HG02588 (cell line): ENCODE results near the gene SLC26A6.

Experiments used
- ATAC-seq: cut with Tn5 transposase; IDR thresholded peaks from one replicate; pipeline ENCODE4 v1.9.1; 2021; ENCODE audit warnings: mild to moderate bottlenecking, moderate library complexity; ENCODE audit not compliant: unreplicated experiment

SLC26A6 gene

DNA sequence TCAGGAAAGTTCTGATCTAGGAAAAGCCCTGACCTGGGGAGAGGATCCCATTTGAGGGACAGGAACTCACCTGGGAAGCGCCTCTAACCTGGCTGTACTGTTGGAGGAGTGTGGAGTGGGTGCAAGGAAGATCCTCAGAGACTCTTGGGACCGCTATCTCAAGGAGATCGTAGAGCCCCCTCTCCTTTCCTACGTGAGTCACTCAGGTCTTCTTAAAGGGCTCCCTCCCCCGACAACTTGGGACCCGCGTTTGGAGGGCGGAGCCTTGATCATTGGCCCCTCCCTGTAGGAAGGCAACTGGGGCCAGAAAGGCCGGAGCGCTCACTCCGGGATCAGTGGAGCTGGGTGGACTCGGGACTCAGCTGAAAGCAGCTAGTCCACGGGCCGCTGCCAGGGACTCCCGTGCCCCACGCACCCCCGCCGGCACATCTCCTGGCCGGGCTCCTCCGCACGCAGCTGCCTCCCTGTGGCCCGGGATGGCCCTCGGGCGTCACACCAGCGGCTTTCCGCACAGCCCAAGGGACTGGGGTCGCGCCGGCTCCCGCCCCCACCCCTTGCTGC, 520 bp downstream of the SLC26A6 start:
- peak; percentile 20 for ATAC-seq

GRCh38 chr3:48633743-48634142, 1.5 kb downstream of the SLC26A6 start:
- ATAC-seq = no peak

DNA sequence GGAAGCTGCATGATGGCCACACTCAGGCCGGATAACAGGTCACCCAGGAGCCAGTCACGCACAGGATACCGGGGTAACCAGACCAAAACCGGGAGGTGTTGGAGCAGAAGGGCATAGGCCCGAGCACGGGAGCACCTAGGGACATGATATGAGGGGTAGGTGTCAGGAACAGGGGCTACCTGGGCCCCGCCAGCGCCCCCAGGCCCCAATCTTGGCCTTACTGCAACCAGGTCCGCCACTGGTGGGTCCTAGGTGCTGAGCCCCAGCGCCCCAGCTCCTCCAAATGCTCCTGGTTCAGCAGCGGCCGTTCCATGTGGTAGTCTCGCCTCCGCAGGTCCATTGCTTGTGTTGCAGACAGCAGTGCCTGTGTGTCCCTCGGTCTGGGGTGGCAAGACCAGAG, 2.0 kb downstream of the SLC26A6 start:
- ATAC-seq = no peak

DNA sequence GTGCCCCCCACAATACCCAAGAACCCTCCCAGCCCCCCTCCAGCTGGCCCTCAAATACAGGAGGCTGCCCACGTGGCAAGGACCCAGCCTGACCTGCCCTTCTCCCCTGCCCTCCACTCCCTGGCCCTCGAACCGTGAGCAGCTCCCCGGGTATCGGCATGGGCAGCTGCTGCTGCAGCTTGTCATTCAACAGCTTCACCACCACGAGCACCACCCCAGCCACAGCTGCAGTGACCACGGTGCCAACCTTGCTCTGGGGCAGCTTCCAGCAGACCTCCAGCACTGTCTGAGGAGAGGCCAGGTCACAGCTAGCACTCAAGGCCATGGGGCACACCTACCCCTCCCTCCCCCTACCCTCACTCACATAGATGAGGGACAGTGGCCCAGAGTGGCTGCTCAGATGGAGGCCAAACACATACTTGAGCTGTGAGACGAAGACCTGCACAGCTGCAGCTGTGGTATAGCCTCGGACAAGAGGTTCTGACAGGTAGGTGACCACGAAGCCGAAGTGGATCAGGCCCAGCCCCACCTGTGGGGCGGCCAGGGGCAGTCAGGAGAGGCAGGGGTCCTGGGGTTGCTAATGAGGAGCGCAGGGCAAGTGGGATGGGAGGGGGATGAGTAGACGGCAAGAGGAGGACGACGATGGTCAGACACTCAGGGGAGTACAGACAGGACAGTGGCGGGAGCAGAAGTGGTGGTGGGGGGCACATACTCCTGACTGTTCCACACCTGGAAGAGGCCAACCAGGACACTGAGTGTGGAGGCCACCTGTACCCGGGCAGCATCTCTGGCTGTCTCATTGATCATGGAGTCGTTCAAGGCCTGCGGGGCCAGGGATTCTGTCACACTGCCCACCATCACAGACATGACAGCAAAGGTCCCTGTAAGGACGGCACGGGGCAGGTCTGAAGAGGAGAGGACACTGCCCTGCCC, 3.5 kb downstream of the SLC26A6 start:
- ATAC-seq = no peak

GRCh38 chr3:48630833-48631232, 4.4 kb downstream of the SLC26A6 start:
- ATAC-seq = no peak

- ATAC-seq = no peak
Observed at GRCh38 chr3:48630407-48630806, 4.9 kb downstream of the SLC26A6 start.

DNA sequence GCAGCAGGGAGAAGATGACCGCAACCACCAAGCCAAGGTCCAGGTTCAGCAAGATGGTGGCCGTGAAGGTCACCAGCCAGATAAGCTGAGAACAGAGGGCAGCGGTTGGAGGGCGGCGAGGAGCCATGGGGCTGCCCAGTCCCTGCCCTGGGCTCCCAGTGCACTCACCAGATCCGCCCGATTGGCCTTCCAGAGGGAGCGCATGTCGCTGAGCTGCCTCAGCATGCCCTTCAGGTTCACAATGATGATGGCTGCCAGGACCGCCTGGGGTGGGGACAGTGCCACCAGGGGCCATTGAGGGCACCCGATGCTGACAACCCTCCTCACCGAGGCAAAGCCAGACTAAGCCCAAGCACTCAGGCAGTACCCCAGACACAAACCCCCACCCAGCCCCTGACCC, 5.4 kb downstream of the SLC26A6 start:
- no peak for ATAC-seq

DNA sequence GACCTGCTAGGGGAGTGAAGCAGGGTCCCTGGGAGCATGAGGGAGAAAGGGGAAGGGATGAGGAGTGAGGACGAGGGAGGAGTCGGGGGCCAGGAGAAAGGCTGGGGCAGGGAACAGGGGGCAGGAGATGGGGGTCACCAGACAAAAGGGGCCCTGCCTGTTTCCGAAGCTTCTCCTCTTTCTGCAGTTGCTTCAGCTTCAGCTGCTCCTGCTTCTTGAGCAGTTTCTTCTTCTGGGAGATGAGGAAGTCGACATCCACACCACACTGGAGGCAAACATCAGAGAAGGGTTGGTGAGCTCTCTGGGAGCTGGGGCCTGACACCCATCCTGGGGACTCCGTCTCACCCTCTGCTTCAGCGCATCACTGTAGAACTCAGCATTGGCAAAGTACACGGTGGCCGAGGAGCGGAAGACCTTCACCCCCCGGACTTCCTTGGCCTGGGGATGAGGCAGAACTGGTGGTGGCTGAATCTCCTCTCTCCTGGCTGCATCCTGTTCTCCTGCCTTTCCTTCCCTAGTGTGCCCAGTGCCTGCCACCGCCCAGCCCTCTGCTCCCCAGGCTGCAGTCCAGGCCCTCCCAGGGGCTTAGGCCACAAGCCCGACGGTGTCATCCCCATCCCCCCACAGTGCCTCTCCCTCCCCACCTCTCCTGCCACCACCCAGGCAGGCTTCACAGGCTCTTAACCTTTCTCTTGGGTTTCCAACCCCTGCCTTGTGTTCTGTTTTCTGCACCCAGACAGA, 6.8 kb downstream of the SLC26A6 start:
- no peak for ATAC-seq

DNA sequence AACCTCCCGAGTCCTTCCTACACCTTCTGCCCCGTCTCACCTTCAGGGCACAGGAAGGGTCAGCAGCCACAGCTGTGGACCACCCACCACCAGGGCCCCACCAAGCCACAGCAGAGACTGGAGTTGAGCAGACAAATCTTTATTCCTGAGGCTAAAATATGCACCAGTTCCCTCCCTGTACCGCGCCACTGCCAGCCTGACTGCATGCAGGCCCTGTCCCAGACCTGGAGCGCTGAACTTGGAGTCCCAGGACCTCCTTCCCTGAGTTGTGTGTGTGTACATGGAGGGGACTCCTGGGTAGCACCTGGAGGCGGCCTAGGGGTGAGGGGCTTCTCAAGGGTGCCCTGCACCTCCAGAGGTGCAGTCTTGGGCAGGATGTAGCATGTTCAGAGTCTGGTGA, 9.7 kb downstream of the SLC26A6 start:
- no peak for ATAC-seq

DNA sequence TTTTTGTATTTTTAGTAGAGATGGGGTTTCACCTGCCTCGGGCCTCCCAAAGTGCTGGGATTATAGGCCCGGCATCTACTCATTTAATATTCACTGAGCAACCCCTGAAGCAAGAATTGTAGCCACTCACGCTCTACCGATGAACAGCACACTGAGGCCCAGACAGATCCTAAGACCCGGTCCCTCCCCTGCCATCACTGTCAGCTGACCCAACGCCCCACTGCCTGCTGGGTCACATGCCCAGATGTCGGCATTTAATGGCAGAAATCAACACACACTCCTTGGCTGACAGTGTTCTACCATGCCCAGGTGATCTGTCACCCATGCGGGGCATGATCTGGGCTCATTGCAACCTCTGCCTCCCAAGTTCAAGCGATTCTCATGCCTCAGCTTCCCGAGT, 10.5 kb downstream of the SLC26A6 start:
- no peak for ATAC-seq

- ATAC-seq = no peak
Observed at GRCh38 chr3:48623851-48624547, 11.3 kb downstream of the SLC26A6 start.

GRCh38 chr3:48621461-48621869, 13.8 kb downstream of the SLC26A6 start, which contains the start of gene TMEM89:
TMEM89 (minus strand) TSS chr3:48621769; CDS start chr3:48621756, 13 bp downstream.
- no peak for ATAC-seq

DNA sequence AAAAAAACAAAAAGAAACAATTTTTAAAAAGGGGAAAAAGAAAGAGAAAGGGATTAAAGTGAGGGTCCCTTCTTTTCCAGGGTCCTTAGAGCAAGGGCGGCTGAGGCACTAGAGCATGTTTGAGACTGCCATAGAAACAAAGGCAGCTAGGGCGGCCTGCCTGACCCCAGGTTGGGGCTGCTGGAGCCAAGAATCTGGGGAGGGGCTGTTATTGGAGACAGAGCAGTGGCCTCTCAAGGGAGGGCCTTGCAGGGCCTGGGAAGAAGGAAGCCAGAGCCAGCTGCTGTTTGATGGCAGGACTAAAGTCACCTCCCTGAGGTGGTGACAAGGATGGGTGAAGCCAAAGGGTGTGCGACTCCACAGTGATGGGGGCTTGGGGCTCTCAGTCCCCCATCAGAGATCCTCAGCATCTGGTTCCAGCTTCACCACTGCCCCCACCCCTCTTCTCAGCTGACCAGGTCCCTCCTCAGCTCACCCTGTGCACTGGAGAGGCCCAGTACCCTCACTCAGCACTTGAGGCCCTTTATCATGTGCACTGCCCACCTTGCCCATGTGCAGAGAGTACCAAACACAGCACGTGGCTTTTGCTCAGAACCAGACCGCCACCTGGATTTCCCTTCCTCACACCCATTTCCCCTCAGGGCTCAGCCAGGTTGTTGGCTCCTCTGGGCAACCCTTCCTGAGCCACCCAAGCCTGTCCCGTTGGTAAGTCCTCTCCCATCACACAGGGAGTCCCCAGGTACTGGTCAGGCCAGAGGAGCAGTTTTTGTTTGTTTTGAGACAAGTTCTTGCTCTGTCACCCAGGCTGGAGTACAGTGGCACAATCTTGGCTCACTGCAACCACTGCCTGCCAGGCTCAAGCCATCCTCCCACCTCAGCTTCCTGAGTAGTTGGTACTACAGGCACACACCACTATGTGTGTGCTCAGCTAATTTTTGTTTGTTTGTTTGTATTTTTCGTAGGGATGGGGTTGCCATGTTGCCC, 15.4 kb downstream of the SLC26A6 start:
- no peak for ATAC-seq

- no peak for ATAC-seq
Observed at GRCh38 chr3:48617559-48617958, 17.7 kb downstream of the SLC26A6 start.

DNA sequence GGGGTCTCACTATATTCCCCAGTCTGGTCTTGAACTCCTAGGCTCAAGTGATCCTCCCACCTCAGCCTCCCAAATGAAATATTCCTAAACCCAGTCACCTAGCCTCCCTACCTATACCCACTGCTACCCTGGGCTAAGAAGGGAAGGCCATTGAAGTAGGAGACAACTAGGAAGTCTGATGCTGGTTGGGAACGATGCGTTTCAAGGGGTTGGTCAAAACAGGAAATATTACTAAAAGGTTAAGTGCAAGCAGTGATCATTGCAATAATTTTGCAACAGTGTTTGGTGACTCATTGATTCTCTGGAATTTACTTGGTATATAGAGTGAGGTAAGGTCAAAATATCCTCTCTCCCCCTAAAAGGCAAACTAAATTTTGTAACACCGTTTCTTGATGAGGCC, 21.2 kb downstream of the SLC26A6 start:
- ATAC-seq = no peak

DNA sequence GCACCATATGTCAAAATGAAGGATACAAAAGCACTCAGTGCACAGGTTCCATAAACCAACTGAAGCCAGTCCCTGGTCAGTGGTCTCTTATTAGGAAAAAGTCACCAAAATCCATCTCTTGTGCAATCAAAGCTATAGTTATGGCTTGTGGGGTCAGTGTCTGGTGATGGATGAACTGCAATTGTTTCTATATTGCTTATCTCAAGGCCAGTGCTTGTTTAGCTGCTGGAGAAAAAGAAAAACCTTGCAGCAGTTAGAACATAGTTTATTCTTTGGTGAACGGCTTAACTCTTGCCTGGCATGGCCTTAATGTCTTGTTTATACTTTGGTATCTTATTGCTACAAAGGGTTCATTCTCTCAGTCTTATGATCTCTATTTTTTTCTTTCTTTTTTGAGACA, 23.0 kb downstream of the SLC26A6 start:
- ATAC-seq = no peak

DNA sequence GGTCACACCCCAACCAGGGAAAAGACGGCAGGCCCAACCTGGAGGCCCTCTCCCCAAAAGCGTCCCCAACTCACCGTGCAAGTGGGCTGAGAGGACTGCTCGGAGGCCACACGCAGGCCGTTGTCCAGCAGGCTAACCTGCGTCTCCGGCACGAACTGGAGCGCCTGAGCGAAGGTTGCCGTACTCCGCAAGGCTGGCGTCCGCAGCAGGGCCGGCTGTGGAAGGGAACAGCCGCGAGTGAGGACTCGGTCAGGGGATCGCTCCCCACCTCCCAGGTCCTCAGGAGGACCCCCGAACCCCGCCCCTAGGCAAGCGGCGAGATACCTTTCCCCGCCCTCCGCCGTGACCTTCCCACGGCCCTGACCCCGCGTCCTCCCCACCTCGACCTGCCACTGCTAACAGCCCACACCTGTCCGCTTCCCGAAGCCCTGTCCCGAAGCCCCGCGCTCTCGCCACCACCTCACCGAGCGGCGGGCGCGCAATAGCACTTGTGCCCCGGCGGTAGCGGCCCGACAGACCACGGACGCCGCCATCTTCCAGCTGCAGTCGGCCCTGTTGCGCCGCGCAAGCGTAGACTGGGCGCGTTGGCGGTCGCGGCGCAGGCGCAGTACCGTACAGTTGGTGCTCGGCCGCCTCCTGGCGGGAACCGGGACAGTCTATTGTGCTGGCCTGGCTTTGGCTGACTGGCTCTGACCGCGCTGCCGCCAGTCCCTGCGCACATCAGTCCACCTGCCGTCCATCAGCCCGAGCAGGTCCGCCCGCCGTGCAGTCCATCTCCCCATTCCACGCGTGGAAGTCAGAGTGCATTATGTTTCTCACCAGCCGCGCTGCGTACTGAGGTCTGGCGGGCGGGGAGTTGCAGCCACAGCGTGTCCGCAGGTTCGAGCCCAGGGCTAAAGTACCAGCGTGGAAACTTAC, 25.9 kb downstream of the SLC26A6 start, which contains the start of gene UQCRC1:
UQCRC1 (minus strand) TSS at position 559 of the 918 bp plus-strand sequence; CDS start at position 533, 26 bp downstream.
- ATAC-seq = peak; percentile 91

DNA sequence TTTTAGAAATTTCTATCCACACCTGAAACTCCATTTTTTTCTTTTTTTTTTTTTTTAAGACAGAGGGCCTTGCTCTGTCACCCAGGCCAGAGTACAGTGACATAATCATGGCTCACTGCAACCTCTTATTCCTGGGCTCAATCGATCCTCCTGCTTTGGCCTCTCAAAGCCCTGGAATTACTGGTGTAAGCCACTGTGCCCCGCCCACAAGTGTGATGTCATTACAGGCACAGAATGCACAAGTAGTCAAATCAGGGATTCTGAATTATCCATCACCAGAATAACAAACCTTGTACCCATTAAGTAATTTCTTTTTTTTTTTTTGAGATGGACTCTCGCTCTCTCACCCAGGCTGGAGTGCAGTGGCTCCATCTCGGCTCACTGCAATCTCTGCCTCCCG, 27.7 kb downstream of the SLC26A6 start:
- no peak for ATAC-seq

- ATAC-seq = no peak
Observed at GRCh38 chr3:48601622-48601994, 33.7 kb downstream of the SLC26A6 start.
